Putamen (tissue), 1 donor: Measurements from ENCODE around the gene CCDC188.

Experiments used
- DNase-seq: peaks from one replicate; pipeline ENCODE4 v3.0.0-alpha.2; 2016; ENCODE audit warnings: low spot score

CCDC188 gene

GRCh38 chr22:20184501-20185165 lies 33.8 kb upstream of the CCDC188 start:
- no peak for DNase-seq

GRCh38 chr22:20183823-20184222 lies 33.0 kb upstream of the CCDC188 start:
- no peak for DNase-seq

- DNase-seq: no peak
These were observed 32.2 kb upstream of the CCDC188 start for GRCh38 chr22:20183101-20183500.

- no peak for DNase-seq
These were observed 31.5 kb upstream of the CCDC188 start for GRCh38 chr22:20182365-20182764.

- no peak for DNase-seq
These were observed 31.0 kb upstream of the CCDC188 start for GRCh38 chr22:20181884-20182236.

- no peak for DNase-seq
These were observed 30.5 kb upstream of the CCDC188 start for GRCh38 chr22:20181194-20181883.

GRCh38 chr22:20180640-20181039 lies 29.8 kb upstream of the CCDC188 start:
- DNase-seq: no peak

- no peak for DNase-seq
These were observed 29.4 kb upstream of the CCDC188 start for GRCh38 chr22:20180245-20180630.

GRCh38 chr22:20179455-20180244 lies 28.8 kb upstream of the CCDC188 start:
- DNase-seq: no peak

GRCh38 chr22:20178915-20179227 lies 28.0 kb upstream of the CCDC188 start:
- no peak for DNase-seq

- no peak for DNase-seq
These were observed 27.4 kb upstream of the CCDC188 start for GRCh38 chr22:20178075-20178914.

GRCh38 chr22:20177217-20177911 lies 26.5 kb upstream of the CCDC188 start:
- no peak for DNase-seq

- no peak for DNase-seq
These were observed 25.7 kb upstream of the CCDC188 start for GRCh38 chr22:20176421-20177085.

- no peak for DNase-seq
These were observed 24.7 kb upstream of the CCDC188 start for GRCh38 chr22:20175597-20175900.

- no peak for DNase-seq
These were observed 24.1 kb upstream of the CCDC188 start for GRCh38 chr22:20174785-20175596.

- no peak for DNase-seq
These were observed 22.9 kb upstream of the CCDC188 start for GRCh38 chr22:20173772-20174171.

GRCh38 chr22:20173246-20173645 lies 22.4 kb upstream of the CCDC188 start:
- no peak for DNase-seq

GRCh38 chr22:20172141-20172613 lies 21.3 kb upstream of the CCDC188 start:
- DNase-seq: no peak

GRCh38 chr22:20171288-20172140 lies 20.7 kb upstream of the CCDC188 start:
- DNase-seq: no peak
